HG03442 (cell line): ENCODE results near the gene ABLIM1.

ENCODE experiments used
- ATAC-seq: cut with Tn5 transposase; IDR thresholded peaks from one replicate; pipeline ENCODE4 v1.9.1; 2021; ENCODE audit warnings: mild to moderate bottlenecking, moderate library complexity; ENCODE audit not compliant: unreplicated experiment

The ABLIM1 gene

GRCh38 chr10:114495303-114495702 lies 162.8 kb downstream of the ABLIM1 start:
- ATAC-seq = no peak

GRCh38 chr10:114492351-114493037 lies 165.6 kb downstream of the ABLIM1 start:
- no peak for ATAC-seq

- no peak for ATAC-seq
Measured at GRCh38 chr10:114491933-114492332, 166.1 kb downstream of the ABLIM1 start.

- ATAC-seq = no peak
Measured at GRCh38 chr10:114491419-114491818, 166.7 kb downstream of the ABLIM1 start.

- ATAC-seq = no peak
Measured at GRCh38 chr10:114489521-114490310, 168.4 kb downstream of the ABLIM1 start.

GRCh38 chr10:114487815-114488536 lies 170.1 kb downstream of the ABLIM1 start:
- no peak for ATAC-seq

- ATAC-seq = no peak
Measured at GRCh38 chr10:114486938-114487814, 170.9 kb downstream of the ABLIM1 start.

- ATAC-seq = no peak
Measured at GRCh38 chr10:114485696-114486400, 172.2 kb downstream of the ABLIM1 start.

GRCh38 chr10:114483575-114483974 lies 174.5 kb downstream of the ABLIM1 start:
- no peak for ATAC-seq

- ATAC-seq = no peak
Measured at GRCh38 chr10:114482480-114483304, 175.4 kb downstream of the ABLIM1 start.

GRCh38 chr10:114481055-114481454 lies 177.0 kb downstream of the ABLIM1 start:
- no peak for ATAC-seq

- no peak for ATAC-seq
Measured at GRCh38 chr10:114479836-114480235, 178.2 kb downstream of the ABLIM1 start.

- no peak for ATAC-seq
Measured at GRCh38 chr10:114479307-114479706, 178.8 kb downstream of the ABLIM1 start.

- ATAC-seq = no peak
Measured at GRCh38 chr10:114478281-114478680, 179.8 kb downstream of the ABLIM1 start.

- no peak for ATAC-seq
Measured at GRCh38 chr10:114477285-114477684, 180.8 kb downstream of the ABLIM1 start.

- ATAC-seq = no peak
Measured at GRCh38 chr10:114474989-114475388, 183.1 kb downstream of the ABLIM1 start.

GRCh38 chr10:114473776-114474175 lies 184.3 kb downstream of the ABLIM1 start:
- ATAC-seq = no peak

GRCh38 chr10:114472877-114473253 lies 185.2 kb downstream of the ABLIM1 start:
- ATAC-seq = no peak
